Neural crest cell (in vitro differentiated cells): Measurements from ENCODE around the gene DPYSL4. TPM values are rescaled to one million over a fixed set of nuclear protein-coding genes. Genes with fewer than 3 reads are reported as not detected.

Source experiments
- DNase-seq: peaks from one replicate; pipeline ENCODE4 v3.0.0; 2021; ENCODE audit warnings: low read depth, mixed read lengths, low spot score
- H3K27ac Mint-ChIP-seq: one replicate; pipeline ENCODE4 v1.8.0; 2021; ENCODE audit warnings: mild to moderate bottlenecking, mixed read lengths; ENCODE audit not compliant: unreplicated experiment
- H3K27me3 Mint-ChIP-seq: 2 replicates; pipeline ENCODE4 v1.8.0; 2021; ENCODE audit warnings: low read depth, mild to moderate bottlenecking, mixed read lengths
- H3K36me3 Mint-ChIP-seq: 2 replicates; pipeline ENCODE4 v1.8.0; 2021; ENCODE audit warnings: low read depth, mild to moderate bottlenecking, mixed read lengths
- H3K4me1 Mint-ChIP-seq: 2 replicates; pipeline ENCODE4 v1.8.0; 2021; ENCODE audit warnings: mixed read lengths
- H3K4me3 Mint-ChIP-seq: one replicate; pipeline ENCODE4 v1.8.0; 2021; ENCODE audit warnings: mild to moderate bottlenecking, mixed read lengths
- H3K9me3 Mint-ChIP-seq: 2 replicates; pipeline ENCODE4 v1.8.0; 2021; ENCODE audit warnings: mixed read lengths
- total RNA-seq: library from RNA; stranded (reverse); gene quantifications from 2 replicates; pipeline ENCODE4 v1.2.1, GENCODE V29; 2021
- TF ChIP-seq, protein P1 (sequence below): fragments of 200-600 bp; sonication (generic); conservative IDR thresholded peaks from 2 replicates; pipeline ENCODE4 v1.5.0; 2021; ENCODE audit warnings: antibody characterized with exemption, mild to moderate bottlenecking

The DPYSL4 gene
- total RNA-seq, 1 donor from 2014 or later = 155 TPM

DNA sequence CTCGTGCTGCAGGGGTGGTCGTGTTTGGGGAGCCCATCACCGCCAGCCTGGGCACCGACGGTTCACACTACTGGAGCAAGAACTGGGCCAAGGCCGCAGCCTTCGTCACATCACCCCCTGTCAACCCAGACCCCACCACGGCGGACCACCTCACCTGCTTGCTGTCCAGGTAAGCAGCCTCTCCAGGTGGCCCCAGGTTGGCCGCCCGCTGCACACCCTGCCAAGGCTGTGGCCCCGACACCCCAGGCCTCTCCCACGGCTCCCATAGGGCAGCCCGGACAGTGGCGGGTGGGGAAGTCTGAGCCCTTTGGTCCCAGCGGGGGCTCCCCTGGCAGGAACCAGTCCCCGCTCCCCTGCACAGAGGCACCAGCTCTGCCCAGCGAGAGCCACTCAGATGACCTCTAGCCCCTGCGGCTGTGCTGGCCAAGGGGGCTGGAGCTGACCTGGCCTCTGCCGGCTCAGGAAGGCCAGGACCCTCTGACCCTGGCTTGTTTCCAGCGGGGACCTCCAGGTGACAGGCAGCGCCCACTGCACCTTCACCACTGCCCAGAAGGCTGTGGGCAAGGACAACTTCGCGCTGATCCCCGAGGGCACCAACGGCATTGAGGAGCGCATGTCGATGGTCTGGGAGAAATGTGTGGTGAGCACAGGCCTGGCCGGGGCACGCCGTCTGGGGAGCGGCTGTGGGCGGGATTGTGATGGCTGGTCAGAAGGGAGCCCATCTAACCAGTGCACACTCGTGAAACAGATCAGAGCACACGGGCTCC lies 13.8 kb downstream of the DPYSL4 start:
- Mint-ChIP-seq H3K9me3 (no peaks in the 10 kb centered on the region), H3K36me3 (no peaks in the 10 kb centered on the region), H3K27me3 (no peaks in the 10 kb centered on the region), H3K4me1 (no peaks in the 10 kb centered on the region), H3K27ac (no peak overlapping the region), H3K4me3 (no peak overlapping the region)
- TF ChIP-seq, protein P1, sequence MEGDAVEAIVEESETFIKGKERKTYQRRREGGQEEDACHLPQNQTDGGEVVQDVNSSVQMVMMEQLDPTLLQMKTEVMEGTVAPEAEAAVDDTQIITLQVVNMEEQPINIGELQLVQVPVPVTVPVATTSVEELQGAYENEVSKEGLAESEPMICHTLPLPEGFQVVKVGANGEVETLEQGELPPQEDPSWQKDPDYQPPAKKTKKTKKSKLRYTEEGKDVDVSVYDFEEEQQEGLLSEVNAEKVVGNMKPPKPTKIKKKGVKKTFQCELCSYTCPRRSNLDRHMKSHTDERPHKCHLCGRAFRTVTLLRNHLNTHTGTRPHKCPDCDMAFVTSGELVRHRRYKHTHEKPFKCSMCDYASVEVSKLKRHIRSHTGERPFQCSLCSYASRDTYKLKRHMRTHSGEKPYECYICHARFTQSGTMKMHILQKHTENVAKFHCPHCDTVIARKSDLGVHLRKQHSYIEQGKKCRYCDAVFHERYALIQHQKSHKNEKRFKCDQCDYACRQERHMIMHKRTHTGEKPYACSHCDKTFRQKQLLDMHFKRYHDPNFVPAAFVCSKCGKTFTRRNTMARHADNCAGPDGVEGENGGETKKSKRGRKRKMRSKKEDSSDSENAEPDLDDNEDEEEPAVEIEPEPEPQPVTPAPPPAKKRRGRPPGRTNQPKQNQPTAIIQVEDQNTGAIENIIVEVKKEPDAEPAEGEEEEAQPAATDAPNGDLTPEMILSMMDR = no peak
- no peak for DNase-seq

GRCh38 chr10:132201111-132201969 lies 14.6 kb downstream of the DPYSL4 start:
- TF ChIP-seq, protein P1 = no peak
- no peaks in the 10 kb centered on the region for H3K9me3 Mint-ChIP-seq

GRCh38 chr10:132202070-132202970 lies 15.6 kb downstream of the DPYSL4 start:
- Mint-ChIP-seq H3K4me1 (no peaks in the 10 kb centered on the region), H3K27me3 (no peaks in the 10 kb centered on the region), H3K9me3 (no peaks in the 10 kb centered on the region), H3K36me3 (no peaks in the 10 kb centered on the region), H3K27ac (no peak overlapping the region), H3K4me3 (no peak overlapping the region)
- TF ChIP-seq, protein P1 = no peak
- no peak for DNase-seq

More at GRCh38 chr10:132201111-132201969, 14.6 kb downstream of the DPYSL4 start:
- Mint-ChIP-seq H3K36me3 (no peaks in the 10 kb centered on the region), H3K4me3 (no peak overlapping the region), H3K4me1 (no peaks in the 10 kb centered on the region), H3K27me3 (no peaks in the 10 kb centered on the region), H3K27ac (no peak overlapping the region)
- no peak for DNase-seq

DNA sequence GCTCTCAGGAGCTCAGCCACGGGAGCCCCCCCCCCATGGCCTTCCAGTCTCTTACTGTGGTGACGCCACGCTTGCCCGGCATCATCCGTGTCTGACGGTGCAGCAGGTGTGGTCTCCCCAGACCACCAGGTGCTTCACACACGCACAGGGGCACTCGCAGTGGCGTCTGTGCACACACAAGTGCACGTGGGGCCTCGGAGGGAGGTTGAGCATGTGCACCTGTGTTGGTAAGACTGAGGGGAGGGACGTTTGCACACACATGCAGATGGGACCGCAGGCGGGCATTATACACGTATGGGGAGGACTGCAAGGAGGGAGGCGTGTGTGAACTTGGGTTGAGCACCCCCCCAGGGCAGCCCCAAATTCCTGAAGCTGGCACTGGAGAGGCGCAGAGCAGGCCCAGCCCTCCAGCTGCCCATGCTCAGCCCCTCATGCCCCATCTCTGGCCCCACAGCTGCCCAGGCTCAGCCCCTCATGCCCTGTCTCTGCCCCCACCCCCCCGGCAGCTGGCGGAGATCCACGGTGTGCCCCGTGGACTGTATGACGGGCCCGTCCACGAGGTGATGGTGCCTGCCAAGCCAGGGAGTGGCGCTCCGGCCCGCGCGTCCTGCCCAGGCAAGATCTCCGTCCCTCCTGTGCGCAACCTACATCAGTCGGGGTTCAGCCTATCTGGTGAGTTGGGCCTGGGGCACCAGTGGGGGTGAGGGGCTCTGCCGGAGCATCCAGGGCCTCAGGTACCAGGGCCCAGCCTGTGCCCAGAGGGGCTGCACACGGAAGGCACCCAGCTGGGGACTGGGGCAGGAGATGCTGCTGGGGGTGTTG lies 16.7 kb downstream of the DPYSL4 start:
- Mint-ChIP-seq H3K4me1 (no peaks in the 10 kb centered on the region), H3K9me3 (no peaks in the 10 kb centered on the region), H3K36me3 (no peaks in the 10 kb centered on the region), H3K4me3 (no peak overlapping the region), H3K27me3 (no peaks in the 10 kb centered on the region), H3K27ac (no peak overlapping the region)
- DNase-seq = no peak
- TF ChIP-seq, protein P1 = no peak
